AG04450 (cell line): ENCODE results near the gene MYOZ1. TPM values are rescaled to one million over a fixed set of nuclear protein-coding genes. Genes with fewer than 3 reads are reported as not detected.
A peak's percentile ranks its signal among the peaks of the same experiment; 100 is the strongest.
"Not testable (repeated sequence)": the region's sequence is repeated elsewhere in the genome, so short reads cannot be mapped to it uniquely, and the experiment has no call there.

ENCODE experiments used
- CTCF ChIA-PET: fragments of 300-600, 350-600 bp; formaldehyde crosslinking; extraction: SDS; loops from one replicate; lab custom pipeline; 2022; ENCODE audit warnings: antibody characterized with exemption, inconsistent platforms; lab: Charles Lee
- POLR2A ChIA-PET: fragments of 350-600 bp; formaldehyde crosslinking; extraction: SDS; loops from one replicate; lab custom pipeline; 2021; ENCODE audit warnings: antibody characterized with exemption, inconsistent platforms; lab: Yijun Ruan, JAX
- DNase-seq: peaks from one replicate; pipeline ENCODE4 v3.0.0-alpha.2; 2011; ENCODE audit warnings: low read depth, low spot score
- H3K27ac ChIP-seq: one replicate; pipeline ENCODE4 v1.5.1; 2012; ENCODE audit warnings: low read depth, low read length, control low read depth
- H3K27me3 ChIP-seq: one replicate; pipeline ENCODE4 v1.6.0; 2012; ENCODE audit warnings: low read length; ENCODE audit not compliant: control insufficient read depth, insufficient read depth
- H3K4me3 ChIP-seq: 2 replicates; pipeline ENCODE4 v1.5.1; 2011; ENCODE audit warnings: mild to moderate bottlenecking, low read depth, low read length, control low read depth
- H3K9me3 ChIP-seq: 2 replicates; pipeline ENCODE4 v1.5.1; 2012; ENCODE audit warnings: low read length; ENCODE audit not compliant: control insufficient read depth, insufficient read depth
- CTCF ChIP-seq: IDR thresholded peaks from 2 replicates; pipeline ENCODE4 v1.5.1; 2011; ENCODE audit warnings: low read depth, low read length, control low read depth, inconsistent platforms
- polyA plus RNA-seq: library from polyadenylated mRNA; depleted of rRNA; stranded (reverse); fragments of >200 nt; gene quantifications from 2 replicates; pipeline ENCODE4 v1.2.3, GENCODE V29; 2011

MYOZ1 gene
- polyA plus RNA-seq, 1 experiment: not detected

- Histone ChIP-seq H3K4me3 (peak overlapping the region; percentile 95), H3K27me3 (no peaks in the 10 kb centered on the region), H3K9me3 (no peaks in the 10 kb centered on the region; the same call in 1 of the 2 replicates), H3K27ac (no peak overlapping the region)
- POLR2A ChIA-PET: interaction anchor here (0.8 to 1.8 kb wide), 5 partner anchors 23 to 177 kb away, joined by 3 to 6 read pairs (median 4); partner anchors contain the start of gene PPP3CB
- CTCF ChIA-PET: interaction anchor here (3.2 kb wide), 1 partner anchor 96 kb away, joined by 17 read pairs; no protein-coding TSS in a partner anchor
- TF ChIP-seq CTCF: no peak
- no peak for DNase-seq
Measured at GRCh38 chr10:73625004-73625883, 16.0 kb downstream of the MYOZ1 start.

GRCh38 chr10:73623056-73623455 lies 18.2 kb downstream of the MYOZ1 start:
- Histone ChIP-seq H3K27ac (no peak overlapping the region), H3K27me3 (no peaks in the 10 kb centered on the region), H3K9me3 (no peaks in the 10 kb centered on the region; the same call in 1 of the 2 replicates), H3K4me3 (no peak overlapping the region)
- TF ChIP-seq CTCF: no peak
- DNase-seq: no peak
- CTCF ChIA-PET: interaction anchor here (3.2 kb wide), 1 partner anchor 94 kb away, joined by 17 read pairs; no protein-coding TSS in a partner anchor
- POLR2A ChIA-PET: no interaction called here

- H3K27me3 ChIP-seq, DNase-seq, H3K4me3 ChIP-seq, H3K27ac ChIP-seq, H3K9me3 ChIP-seq, CTCF ChIA-PET, POLR2A ChIA-PET: not testable (repeated sequence)
Measured at GRCh38 chr10:73620974-73621373, 20.3 kb downstream of the MYOZ1 start.

- DNase-seq, H3K27me3 ChIP-seq, H3K27ac ChIP-seq, H3K9me3 ChIP-seq, POLR2A ChIA-PET, H3K4me3 ChIP-seq: not testable (repeated sequence)
- CTCF ChIA-PET: interaction anchor here (2.1 kb wide), 1 partner anchor 26 kb away, joined by 20 read pairs; no protein-coding TSS in a partner anchor
Measured at GRCh38 chr10:73617143-73617542, 24.1 kb downstream of the MYOZ1 start.

GRCh38 chr10:73614720-73615119 lies 26.6 kb downstream of the MYOZ1 start:
- no peak overlapping the region for H3K4me3 ChIP-seq
- TF ChIP-seq CTCF: no peak
- no peaks in the 10 kb centered on the region for H3K27me3 ChIP-seq
- no peaks in the 10 kb centered on the region for H3K9me3 ChIP-seq
- ChIA-PET CTCF (interaction anchor here (1.5 kb wide), 1 partner anchor 85 kb away, joined by 4 read pairs; no protein-coding TSS in a partner anchor), POLR2A (no interaction called here)
- H3K27ac ChIP-seq: no peak overlapping the region
- DNase-seq: no peak

- CTCF ChIA-PET: no interaction called here
- no peak overlapping the region for H3K4me3 ChIP-seq
- no peaks in the 10 kb centered on the region for H3K9me3 ChIP-seq
- DNase-seq: no peak
- no peak for TF ChIP-seq CTCF
- POLR2A ChIA-PET: no interaction called here
- H3K27ac ChIP-seq: no peak overlapping the region
- H3K27me3 ChIP-seq: no peaks in the 10 kb centered on the region
Measured at GRCh38 chr10:73609116-73609515, 32.2 kb downstream of the MYOZ1 start.
